ENCODE measurements around the gene KCNH1.

Gene KCNH1

GRCh38 chr1:210912752-210913151 is 221.2 kb downstream of the KCNH1 start:
- in situ Hi-C loops (cut with HindIII; ENCODE audit: low sequenced_read_pairs), result no loop called here
- H3K4me3 ChIP-seq (ENCODE audit: low read depth, low read length), result no peak overlapping the region
- no peak for DNase-seq (ENCODE audit: low read depth, low spot score)
- no peak for TF ChIP-seq CTCF (IDR thresholded peaks at IDR 0.05; ENCODE audit: low read depth, low read length)

- no peak for DNase-seq (ENCODE audit: low read depth, low spot score)
- no peak overlapping the region for H3K4me3 ChIP-seq (ENCODE audit: low read depth, low read length)
- no peak for TF ChIP-seq CTCF (IDR thresholded peaks at IDR 0.05; ENCODE audit: low read depth, low read length)
- in situ Hi-C loops (cut with HindIII; ENCODE audit: low sequenced_read_pairs), result no loop called here
Measured at GRCh38 chr1:210910020-210910575, 223.8 kb downstream of the KCNH1 start.

GRCh38 chr1:210908791-210909190 is 225.2 kb downstream of the KCNH1 start:
- DNase-seq (ENCODE audit: low read depth, low spot score), result no peak
- H3K4me3 ChIP-seq (ENCODE audit: low read depth, low read length), result no peak overlapping the region
- no peak for TF ChIP-seq CTCF (IDR thresholded peaks at IDR 0.05; ENCODE audit: low read depth, low read length)
- in situ Hi-C loops (cut with HindIII; ENCODE audit: low sequenced_read_pairs), result no loop called here

- no peak for DNase-seq (ENCODE audit: low read depth, low spot score)
- no peak for TF ChIP-seq CTCF (IDR thresholded peaks at IDR 0.05; ENCODE audit: low read depth, low read length)
- in situ Hi-C loops (cut with HindIII; ENCODE audit: low sequenced_read_pairs), result no loop called here
- H3K4me3 ChIP-seq (ENCODE audit: low read depth, low read length), result no peak overlapping the region
Measured at GRCh38 chr1:210908257-210908656, 225.7 kb downstream of the KCNH1 start.

GRCh38 chr1:210907251-210907805 is 226.6 kb downstream of the KCNH1 start:
- in situ Hi-C loops (cut with HindIII; ENCODE audit: low sequenced_read_pairs), result no loop called here
- no peak for DNase-seq (ENCODE audit: low read depth, low spot score)

GRCh38 chr1:210905944-210906453 is 227.9 kb downstream of the KCNH1 start:
- H3K4me3 ChIP-seq (ENCODE audit: low read depth, low read length), result no peak overlapping the region
- TF ChIP-seq CTCF (IDR thresholded peaks at IDR 0.05; ENCODE audit: low read depth, low read length), result no peak
- no peak for DNase-seq (ENCODE audit: low read depth, low spot score)
- in situ Hi-C loops (cut with HindIII; ENCODE audit: low sequenced_read_pairs), result no loop called here

More at GRCh38 chr1:210907251-210907805, 226.6 kb downstream of the KCNH1 start:
- no peak overlapping the region for H3K4me3 ChIP-seq (ENCODE audit: low read depth, low read length)
- no peak for TF ChIP-seq CTCF (IDR thresholded peaks at IDR 0.05; ENCODE audit: low read depth, low read length)
